ENCODE measurements around the gene PARM1.

PARM1 gene

GRCh38 chr4:74919783-74920182 is 13.1 kb upstream of the PARM1 start:
- DNase-seq = no peak
- H3K27me3 Mint-ChIP-seq (ENCODE audit: low read depth, poor library complexity) = no peaks in the 10 kb centered on the region
- no peaks in the 10 kb centered on the region for H3K4me1 Mint-ChIP-seq
- H3K27ac Mint-ChIP-seq = no peak overlapping the region
- H3K36me3 Mint-ChIP-seq (ENCODE audit: low read depth) = peaks cover 7% of the 10 kb centered on the region
- peaks cover 14% of the 10 kb centered on the region for H3K9me3 Mint-ChIP-seq
- H3K4me3 Mint-ChIP-seq = no peak overlapping the region
- no peak for TF ChIP-seq CTCF (IDR thresholded peaks at IDR 0.05)

- TF ChIP-seq CTCF (IDR thresholded peaks at IDR 0.05) = no peak
- DNase-seq = no peak
- Mint-ChIP-seq H3K27ac (no peak overlapping the region), H3K36me3 (ENCODE audit: low read depth) (no peaks in the 10 kb centered on the region), H3K27me3 (ENCODE audit: low read depth, poor library complexity) (no peaks in the 10 kb centered on the region), H3K4me3 (no peak overlapping the region), H3K4me1 (no peaks in the 10 kb centered on the region), H3K9me3 (peaks cover 5% of the 10 kb centered on the region)
Observed at GRCh38 chr4:74920704-74921103, 12.2 kb upstream of the PARM1 start.

GRCh38 chr4:74921490-74921889 is 11.4 kb upstream of the PARM1 start:
- no peak for TF ChIP-seq CTCF (IDR thresholded peaks at IDR 0.05)
- Mint-ChIP-seq H3K4me3 (no peak overlapping the region), H3K27ac (no peak overlapping the region), H3K9me3 (peaks cover under 1% of the 10 kb centered on the region), H3K4me1 (no peaks in the 10 kb centered on the region), H3K27me3 (ENCODE audit: low read depth, poor library complexity) (no peaks in the 10 kb centered on the region), H3K36me3 (ENCODE audit: low read depth) (no peaks in the 10 kb centered on the region)
- DNase-seq = no peak

DNA sequence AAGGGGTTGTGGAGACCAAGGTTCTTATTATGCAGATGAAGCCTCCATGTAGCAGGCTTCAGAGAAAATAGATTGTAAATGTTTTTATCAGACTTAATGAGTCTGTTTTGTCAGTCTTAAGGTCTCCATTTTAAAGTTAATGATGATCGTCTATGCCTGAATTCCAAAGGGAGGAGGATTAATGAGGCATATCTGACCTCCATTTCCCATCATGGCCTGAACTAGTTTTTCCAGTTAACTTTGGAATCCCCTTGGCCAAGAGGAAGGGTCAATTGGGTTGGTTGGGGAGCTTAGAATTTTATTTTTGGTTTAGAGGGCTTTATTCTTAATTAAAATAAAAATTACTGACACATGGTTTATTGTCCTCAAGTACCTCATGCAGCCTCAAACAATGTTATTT is 6.9 kb upstream of the PARM1 start:
- TF ChIP-seq CTCF (IDR thresholded peaks at IDR 0.05) = no peak
- Mint-ChIP-seq H3K4me3 (no peak overlapping the region), H3K27me3 (ENCODE audit: low read depth, poor library complexity) (peaks cover 4% of the 10 kb centered on the region), H3K36me3 (ENCODE audit: low read depth) (no peaks in the 10 kb centered on the region), H3K4me1 (no peaks in the 10 kb centered on the region), H3K9me3 (no peaks in the 10 kb centered on the region), H3K27ac (no peak overlapping the region)
- no peak for DNase-seq

GRCh38 chr4:74930162-74930561 is 2.8 kb upstream of the PARM1 start:
- no peaks in the 10 kb centered on the region for H3K36me3 Mint-ChIP-seq (ENCODE audit: low read depth)
- peaks cover 36% of the 10 kb centered on the region for H3K27me3 Mint-ChIP-seq (ENCODE audit: low read depth, poor library complexity)
- no peak for TF ChIP-seq CTCF (IDR thresholded peaks at IDR 0.05)
- H3K27ac Mint-ChIP-seq = no peak overlapping the region
- DNase-seq = no peak
- no peak overlapping the region for H3K4me3 Mint-ChIP-seq
- no peaks in the 10 kb centered on the region for H3K9me3 Mint-ChIP-seq
- H3K4me1 Mint-ChIP-seq = peaks cover 20% of the 10 kb centered on the region

DNA sequence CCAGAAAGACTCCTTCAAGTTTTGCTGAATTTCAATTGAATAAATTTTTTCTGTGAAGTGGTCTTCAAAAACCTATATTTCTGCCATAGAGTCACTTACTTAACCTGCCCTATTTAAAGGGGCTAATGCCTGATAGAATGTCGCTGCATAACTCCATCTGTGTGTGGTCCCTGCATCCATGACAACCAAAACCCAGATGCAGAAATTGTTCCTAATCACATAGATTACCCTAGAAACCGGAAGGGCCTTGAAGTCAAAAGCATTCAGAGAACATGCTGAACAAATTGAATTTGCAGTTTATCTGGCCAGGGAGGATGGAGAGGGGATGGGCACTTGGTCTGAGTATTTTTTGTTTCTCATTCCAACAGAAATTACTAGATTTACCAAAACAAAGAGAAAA is 1.5 kb upstream of the PARM1 start:
- no peak for TF ChIP-seq CTCF (IDR thresholded peaks at IDR 0.05)
- peaks cover 47% of the 10 kb centered on the region for H3K27me3 Mint-ChIP-seq (ENCODE audit: low read depth, poor library complexity)
- peaks cover 21% of the 10 kb centered on the region for H3K4me1 Mint-ChIP-seq
- H3K36me3 Mint-ChIP-seq (ENCODE audit: low read depth) = no peaks in the 10 kb centered on the region
- no peak overlapping the region for H3K4me3 Mint-ChIP-seq
- no peak for DNase-seq
- H3K9me3 Mint-ChIP-seq = no peaks in the 10 kb centered on the region
- H3K27ac Mint-ChIP-seq = no peak overlapping the region

All from nephron progenitor cell (in vitro differentiated cells).